ENCODE data around the gene FRMD4A. TPM values are rescaled to one million over a fixed set of nuclear protein-coding genes. Genes with fewer than 3 reads are reported as not detected.
"Not testable (repeated sequence)": the region's sequence is repeated elsewhere in the genome, so short reads cannot be mapped to it uniquely, and the experiment has no call there.

Gene FRMD4A
- total RNA-seq, 1 experiment from 2014 or later: 0.23 TPM

GRCh38 chr10:13787015-13787421 lies 543.7 kb downstream of the FRMD4A start:
- intact Hi-C loops (cut with micrococcal nuclease): loop anchor here (1.0 to 10.0 kb wide), 4 partner anchors 306 to 1038 kb away; no protein-coding TSS in a partner anchor
- Mint-ChIP-seq H3K27ac (ENCODE audit: low read depth, unreplicated experiment) (no peak overlapping the region), H3K27me3 (ENCODE audit: insufficient read depth, unreplicated experiment) (no peaks in the 10 kb centered on the region), H3K4me1 (ENCODE audit: insufficient read depth, unreplicated experiment) (no peaks in the 10 kb centered on the region), H3K36me3 (ENCODE audit: insufficient read depth, unreplicated experiment) (no peaks in the 10 kb centered on the region), H3K9me3 (ENCODE audit: unreplicated experiment) (no peaks in the 10 kb centered on the region), H3K4me3 (ENCODE audit: unreplicated experiment) (no peak overlapping the region)
- CTCF ChIA-PET: interaction anchor here (0.6 to 2.4 kb wide), 29 partner anchors 10 to 1112 kb away, joined by 3 to 45 read pairs (median 3); no protein-coding TSS in a partner anchor
- no peak for DNase-seq (ENCODE audit: unreplicated experiment)
- BruUV-seq (replicated peaks): no TSS peak
- POLR2A ChIA-PET: no interaction called here
- no peak for TF ChIP-seq CTCF (IDR thresholded peaks at IDR 0.05; ENCODE audit: unreplicated experiment)

- ChIA-PET POLR2A (interaction anchor here (0.6 kb wide), 2 partner anchors 171 to 804 kb away, joined by 3 read pairs; no protein-coding TSS in a partner anchor), CTCF (interaction anchor here (0.5 to 2.2 kb wide), 16 partner anchors 15 to 1354 kb away, joined by 3 to 11 read pairs (median 3); no protein-coding TSS in a partner anchor)
- no TSS peak for BruUV-seq (replicated peaks)
- no peak overlapping the region for H3K27ac Mint-ChIP-seq (ENCODE audit: low read depth, unreplicated experiment)
- H3K36me3 Mint-ChIP-seq (ENCODE audit: insufficient read depth, unreplicated experiment): no peaks in the 10 kb centered on the region
- H3K27me3 Mint-ChIP-seq (ENCODE audit: insufficient read depth, unreplicated experiment): no peaks in the 10 kb centered on the region
- no peaks in the 10 kb centered on the region for H3K9me3 Mint-ChIP-seq (ENCODE audit: unreplicated experiment)
- H3K4me3 Mint-ChIP-seq (ENCODE audit: unreplicated experiment): no peak overlapping the region
- peak; percentile 40 for DNase-seq (ENCODE audit: unreplicated experiment)
- intact Hi-C loops (cut with micrococcal nuclease): loop anchor here (10.0 kb wide), 1 partner anchor 1041 kb away; no protein-coding TSS in a partner anchor
- no peaks in the 10 kb centered on the region for H3K4me1 Mint-ChIP-seq (ENCODE audit: insufficient read depth, unreplicated experiment)
- TF ChIP-seq CTCF (IDR thresholded peaks at IDR 0.05; ENCODE audit: unreplicated experiment): peak; percentile 13
These were observed 546.7 kb downstream of the FRMD4A start for GRCh38 chr10:13784067-13784466.

GRCh38 chr10:13779748-13780147 lies 551.0 kb downstream of the FRMD4A start:
- no peaks in the 10 kb centered on the region for H3K27me3 Mint-ChIP-seq (ENCODE audit: insufficient read depth, unreplicated experiment)
- TF ChIP-seq CTCF (IDR thresholded peaks at IDR 0.05; ENCODE audit: unreplicated experiment): no peak
- POLR2A ChIA-PET: interaction anchor here (0.6 kb wide), 1 partner anchor 156 kb away, joined by 3 read pairs; no protein-coding TSS in a partner anchor
- DNase-seq (ENCODE audit: unreplicated experiment): no peak
- no TSS peak for BruUV-seq (replicated peaks)
- no peaks in the 10 kb centered on the region for H3K9me3 Mint-ChIP-seq (ENCODE audit: unreplicated experiment)
- no peak overlapping the region for H3K4me3 Mint-ChIP-seq (ENCODE audit: unreplicated experiment)
- peaks cover 8% of the 10 kb centered on the region for H3K4me1 Mint-ChIP-seq (ENCODE audit: insufficient read depth, unreplicated experiment)
- H3K27ac Mint-ChIP-seq (ENCODE audit: low read depth, unreplicated experiment): no peak overlapping the region
- H3K36me3 Mint-ChIP-seq (ENCODE audit: insufficient read depth, unreplicated experiment): no peaks in the 10 kb centered on the region
- CTCF ChIA-PET: interaction anchor here (1.0 to 1.2 kb wide), 2 partner anchors 166 to 408 kb away, joined by 4 to 5 read pairs; no protein-coding TSS in a partner anchor
- intact Hi-C loops (cut with micrococcal nuclease): loop anchor here (2.0 to 10.0 kb wide), 3 partner anchors 193 to 1045 kb away; partner anchors contain the start of gene PRPF18

GRCh38 chr10:13778693-13778960 lies 552.1 kb downstream of the FRMD4A start:
- BruUV-seq (replicated peaks); H3K27ac Mint-ChIP-seq (ENCODE audit: low read depth, unreplicated experiment); DNase-seq (ENCODE audit: unreplicated experiment): not testable (repeated sequence)

More at GRCh38 chr10:13778693-13778960, 552.1 kb downstream of the FRMD4A start:
- H3K4me3 Mint-ChIP-seq (ENCODE audit: unreplicated experiment); POLR2A ChIA-PET; H3K27me3 Mint-ChIP-seq (ENCODE audit: insufficient read depth, unreplicated experiment); H3K36me3 Mint-ChIP-seq (ENCODE audit: insufficient read depth, unreplicated experiment); CTCF ChIA-PET; H3K4me1 Mint-ChIP-seq (ENCODE audit: insufficient read depth, unreplicated experiment); H3K9me3 Mint-ChIP-seq (ENCODE audit: unreplicated experiment): not testable (repeated sequence)
- intact Hi-C loops (cut with micrococcal nuclease): loop anchor here (1.0 to 2.0 kb wide), 4 partner anchors 118 to 406 kb away; partner anchors contain the start of gene PRPF18

All from MCF 10A (cell line).